C4-2B (cell line): ENCODE results near the gene SEPTIN10.

Source experiments
- ZFX ChIP-seq: fragments of 450-650 bp; IDR thresholded peaks from 2 replicates; pipeline ENCODE4 v1.6.1; 2017
- TF ChIP-seq, protein P1 (sequence below): fragments of 450-650 bp; conservative IDR thresholded peaks from 2 replicates; pipeline ENCODE4 v1.5.1; 2017; ENCODE audit warnings: mild to moderate bottlenecking

GRCh38 chr2:109563980-109564550, 49.7 kb downstream of the SEPTIN10 start:
- TF ChIP-seq, protein P1, sequence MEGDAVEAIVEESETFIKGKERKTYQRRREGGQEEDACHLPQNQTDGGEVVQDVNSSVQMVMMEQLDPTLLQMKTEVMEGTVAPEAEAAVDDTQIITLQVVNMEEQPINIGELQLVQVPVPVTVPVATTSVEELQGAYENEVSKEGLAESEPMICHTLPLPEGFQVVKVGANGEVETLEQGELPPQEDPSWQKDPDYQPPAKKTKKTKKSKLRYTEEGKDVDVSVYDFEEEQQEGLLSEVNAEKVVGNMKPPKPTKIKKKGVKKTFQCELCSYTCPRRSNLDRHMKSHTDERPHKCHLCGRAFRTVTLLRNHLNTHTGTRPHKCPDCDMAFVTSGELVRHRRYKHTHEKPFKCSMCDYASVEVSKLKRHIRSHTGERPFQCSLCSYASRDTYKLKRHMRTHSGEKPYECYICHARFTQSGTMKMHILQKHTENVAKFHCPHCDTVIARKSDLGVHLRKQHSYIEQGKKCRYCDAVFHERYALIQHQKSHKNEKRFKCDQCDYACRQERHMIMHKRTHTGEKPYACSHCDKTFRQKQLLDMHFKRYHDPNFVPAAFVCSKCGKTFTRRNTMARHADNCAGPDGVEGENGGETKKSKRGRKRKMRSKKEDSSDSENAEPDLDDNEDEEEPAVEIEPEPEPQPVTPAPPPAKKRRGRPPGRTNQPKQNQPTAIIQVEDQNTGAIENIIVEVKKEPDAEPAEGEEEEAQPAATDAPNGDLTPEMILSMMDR, result no peak
- no peak for TF ChIP-seq ZFX
